ENCODE measurements around the gene FUBP3.

DNA sequence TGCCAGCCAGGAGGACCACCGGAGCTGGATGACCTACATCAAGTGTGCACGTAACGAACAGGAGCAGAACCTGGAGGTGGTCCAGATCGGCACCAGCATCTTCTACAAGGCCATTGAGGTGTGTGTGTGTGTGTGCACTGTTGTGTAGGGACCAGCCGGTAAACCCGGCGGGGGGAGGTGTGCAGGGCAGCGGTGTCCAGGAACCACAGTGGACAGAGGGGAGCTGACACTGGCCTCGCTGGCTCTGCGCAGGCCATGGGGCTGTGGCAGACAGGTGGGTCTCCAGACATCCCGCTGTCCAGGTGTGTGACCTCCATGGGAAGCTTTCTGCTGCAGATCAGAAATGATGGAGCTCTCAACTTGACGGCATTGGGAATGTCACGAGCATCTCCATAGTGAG lies 88.8 kb downstream of the FUBP3 start:
- TF ChIP-seq CTCF (IDR thresholded peaks at IDR 0.05 in 4 of 5, conservative IDR thresholded peaks at IDR 0.05 in 1 of 5) (no peak), POLR2A (IDR thresholded peaks at IDR 0.05) (no peak)

All from gastrocnemius medialis (tissue), 4 donors.